Lower lobe of right lung (tissue), 2 donors: ENCODE data around the gene TMEM38B. TPM values are rescaled to one million over a fixed set of nuclear protein-coding genes. Genes with fewer than 3 reads are reported as not detected.

ENCODE experiments used
- ATAC-seq, 2 donors: fragments of 200-7000 bp; cut with Tn5 transposase; one replicate each; pipeline ENCODE4 v1.9.1; 2020 to 2022; ENCODE audit warnings: mild to moderate bottlenecking in 2 of 2, moderate library complexity in 2 of 2
- DNase-seq: peaks from one replicate; pipeline ENCODE4 v3.0.0-alpha.2; 2020
- H3K27ac ChIP-seq: fragments of 200-600 bp; one replicate; pipeline ENCODE4 v1.8.0; 2022
- H3K27me3 ChIP-seq: fragments of 200-600 bp; one replicate; pipeline ENCODE4 v1.8.0; 2022; ENCODE audit warnings: low read depth
- H3K36me3 ChIP-seq: fragments of 200-600 bp; one replicate; pipeline ENCODE4 v1.8.0; 2022; ENCODE audit warnings: mild to moderate bottlenecking
- H3K4me1 ChIP-seq: fragments of 200-600 bp; one replicate; pipeline ENCODE4 v1.8.0; 2022
- H3K4me3 ChIP-seq: fragments of 200-600 bp; one replicate; pipeline ENCODE4 v1.8.0; 2022; ENCODE audit warnings: mild to moderate bottlenecking
- H3K9me3 ChIP-seq: fragments of 200-600 bp; one replicate; pipeline ENCODE4 v1.8.0; 2022
- CTCF ChIP-seq: fragments of 200-600 bp; IDR thresholded peaks from one replicate; pipeline ENCODE4 v1.8.0; 2022; ENCODE audit warnings: antibody characterized with exemption, mild to moderate bottlenecking
- intact Hi-C: fragments of 100-400 bp; cut with DNase I; formaldehyde crosslinking; loops from one replicate; pipeline ENCODE4 v1.11.0; 2022
- total RNA-seq: library from RNA; stranded (reverse); fragmentation: NEBNext Ultra II Directional; extraction: Animal tissue kit (Norgen Biotek cat#: 25700); gene quantifications from one replicate; pipeline ENCODE4 v1.2.1, GENCODE V29; 2021
- donor health status: DM: no; HTN: yes; CAD: no; lungs with severe emphysema.

TMEM38B gene
- total RNA-seq, 1 donor from 2014 or later, result 10.9 TPM

DNA sequence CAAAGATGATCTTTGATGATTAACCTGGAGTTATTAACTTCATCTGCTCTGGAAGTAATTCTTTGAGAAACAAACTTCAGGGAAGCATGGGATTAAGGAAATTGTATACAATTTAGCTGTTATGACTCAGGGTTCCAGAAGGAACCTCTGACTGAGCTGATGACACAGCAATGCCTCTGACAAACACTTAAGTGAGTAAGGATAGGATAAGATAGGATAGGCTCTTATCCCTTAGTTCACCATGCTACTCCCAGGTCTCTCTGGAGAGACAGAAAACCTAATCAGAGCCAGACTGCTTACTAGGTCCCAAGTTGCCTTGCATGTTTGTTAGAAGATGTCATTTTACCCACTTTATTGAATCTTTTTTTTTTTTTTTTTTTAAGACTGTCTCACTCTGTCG is 12.6 kb upstream of the TMEM38B start:
- intact Hi-C loops, result no loop called here
- Histone ChIP-seq H3K36me3 (no peaks in the 10 kb centered on the region), H3K9me3 (no peaks in the 10 kb centered on the region), H3K4me3 (no peak overlapping the region), H3K4me1 (no peaks in the 10 kb centered on the region), H3K27me3 (no peaks in the 10 kb centered on the region), H3K27ac (no peak overlapping the region)
- no peak for TF ChIP-seq CTCF
- ATAC-seq (no peak), DNase-seq (no peak)

DNA sequence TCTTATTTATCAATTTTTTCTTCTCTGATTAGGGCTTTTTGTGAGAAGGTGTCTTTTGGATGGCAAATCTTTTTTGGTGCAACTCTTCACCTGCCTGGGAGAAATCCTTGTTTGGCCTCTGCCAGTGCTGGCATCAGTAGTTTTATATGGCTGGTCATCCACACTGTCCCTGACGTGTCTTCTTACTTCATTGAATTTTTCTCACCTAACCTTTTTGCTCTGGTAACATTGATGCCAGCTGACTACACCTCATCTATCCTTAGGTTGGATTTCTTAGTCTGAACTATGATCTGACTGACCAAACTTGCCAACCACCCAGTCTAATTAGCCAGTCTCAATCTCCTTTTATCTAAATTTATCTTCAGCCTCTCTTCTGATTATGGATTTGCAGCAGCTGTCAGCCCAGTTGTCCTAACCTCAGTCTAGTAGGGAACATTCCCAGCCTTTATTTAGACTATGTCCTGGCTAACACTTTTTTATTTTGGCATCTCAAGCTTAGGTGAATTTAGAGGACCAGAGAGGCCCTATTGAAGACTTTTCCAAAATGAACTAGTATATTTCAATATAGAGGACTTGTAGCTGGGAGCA is 10.6 kb upstream of the TMEM38B start:
- Histone ChIP-seq H3K4me3 (no peak overlapping the region), H3K4me1 (no peaks in the 10 kb centered on the region), H3K27ac (no peak overlapping the region), H3K27me3 (no peaks in the 10 kb centered on the region), H3K36me3 (no peaks in the 10 kb centered on the region), H3K9me3 (no peaks in the 10 kb centered on the region)
- no peak for TF ChIP-seq CTCF
- no peak for DNase-seq
- intact Hi-C loops, result no loop called here
- no peak for ATAC-seq

- Histone ChIP-seq H3K27me3 (peaks cover 10% of the 10 kb centered on the region), H3K9me3 (no peaks in the 10 kb centered on the region), H3K27ac (no peak overlapping the region), H3K4me3 (no peak overlapping the region), H3K36me3 (no peaks in the 10 kb centered on the region), H3K4me1 (no peaks in the 10 kb centered on the region)
- ATAC-seq (no peak), DNase-seq (no peak)
- intact Hi-C loops, result no loop called here
- no peak for TF ChIP-seq CTCF
Observed at GRCh38 chr9:105686936-105687335, 7.4 kb upstream of the TMEM38B start.

DNA sequence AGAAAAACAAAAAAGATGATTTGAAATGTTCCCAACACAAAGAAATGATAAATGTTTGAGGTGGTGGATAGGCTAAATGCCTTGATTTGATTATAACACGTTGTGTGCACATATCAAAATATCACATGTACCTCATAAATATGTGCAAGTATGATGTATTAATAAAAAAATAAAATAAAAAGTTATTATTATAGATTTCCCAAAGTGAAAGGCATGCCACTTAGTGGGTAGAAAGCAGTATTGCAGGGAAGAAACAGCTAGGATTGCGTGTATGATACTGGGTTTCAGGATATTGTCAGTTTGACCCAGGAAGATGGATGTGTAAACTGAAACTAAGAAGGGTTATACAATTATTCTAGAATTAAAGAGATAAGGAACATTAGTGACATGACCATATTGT is 3.6 kb upstream of the TMEM38B start:
- H3K27ac ChIP-seq, result no peak overlapping the region
- DNase-seq (no peak), ATAC-seq (no peak)
- no peak overlapping the region for H3K4me3 ChIP-seq
- intact Hi-C loops, result no loop called here
- H3K4me1 ChIP-seq, result peaks cover 16% of the 10 kb centered on the region
- no peaks in the 10 kb centered on the region for H3K9me3 ChIP-seq
- no peaks in the 10 kb centered on the region for H3K36me3 ChIP-seq
- H3K27me3 ChIP-seq, result peaks cover 29% of the 10 kb centered on the region
- peak; percentile 30 for TF ChIP-seq CTCF

DNA sequence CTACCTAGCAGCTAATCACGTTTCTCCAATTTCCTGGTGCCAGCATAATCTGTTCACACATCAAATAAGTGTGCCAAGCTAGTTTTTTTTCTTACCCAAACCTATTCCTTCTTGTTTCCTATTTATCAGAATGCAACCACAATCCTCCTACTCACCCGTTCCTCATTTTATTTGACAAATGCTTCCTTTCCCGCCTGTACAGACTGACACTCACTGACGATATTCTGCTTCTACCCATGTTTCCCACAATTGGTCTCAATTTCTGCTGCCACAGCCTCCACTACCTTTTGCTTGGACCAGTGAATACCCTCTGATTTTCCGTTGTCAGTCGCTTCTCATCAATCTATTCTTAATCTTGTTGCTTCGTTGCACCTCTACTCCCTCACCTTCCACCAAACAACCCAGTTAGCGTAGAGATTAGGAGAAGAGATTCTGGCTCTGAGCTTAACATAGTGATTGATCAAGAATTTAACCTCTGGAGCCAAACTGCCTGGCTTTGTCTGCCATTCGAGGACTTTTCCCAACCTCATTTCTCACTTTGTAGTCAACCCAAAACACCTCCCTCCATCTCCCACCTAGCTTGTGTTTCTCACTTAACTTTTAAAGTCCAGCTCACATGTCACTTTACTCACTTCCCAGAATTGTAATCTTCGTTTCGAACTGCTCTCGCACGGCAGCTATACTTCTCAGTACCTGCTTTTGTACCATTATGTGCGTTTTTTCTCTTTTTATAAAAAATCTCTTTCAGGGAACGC is 729 bp upstream of the TMEM38B start:
- ATAC-seq (peak in 1 of 2 donors; percentile 2), DNase-seq (no peak)
- Histone ChIP-seq H3K9me3 (no peaks in the 10 kb centered on the region), H3K36me3 (no peaks in the 10 kb centered on the region), H3K4me3 (peak overlapping the region; percentile 88), H3K27ac (no peak overlapping the region), H3K4me1 (peaks cover 18% of the 10 kb centered on the region), H3K27me3 (peaks cover 29% of the 10 kb centered on the region)
- TF ChIP-seq CTCF, result no peak
- intact Hi-C loops, result no loop called here
